ENCODE measurements around the gene PPP1CB. TPM values are rescaled to one million over a fixed set of nuclear protein-coding genes. Genes with fewer than 3 reads are reported as not detected.
"Not testable (repeated sequence)": the region's sequence is repeated elsewhere in the genome, so short reads cannot be mapped to it uniquely, and the experiment has no call there.

PPP1CB gene
- total and polyA plus RNA-seq, 8 donors = 144 to 260 (median 185) TPM

GRCh38 chr2:28737655-28738054 is 14.0 kb upstream of the PPP1CB start:
- DNase-seq (no peak), ATAC-seq (no peak)
- H3K4me1 ChIP-seq = peaks cover 0 to 3% of the 10 kb centered on the region in 2 donors
- no peaks in the 10 kb centered on the region for H3K27me3 ChIP-seq
- H3K27ac ChIP-seq = no peak overlapping the region
- H3K9me3 ChIP-seq = peaks cover 0 to 12% of the 10 kb centered on the region in 2 donors
- H3K36me3 ChIP-seq = no peaks in the 10 kb centered on the region
- H3K4me3 ChIP-seq = no peak overlapping the region
- TF ChIP-seq CTCF (IDR thresholded peaks at IDR 0.05) = no peak
- intact Hi-C loops (cut with DNase I) = no loop called here

GRCh38 chr2:28742619-28743018 is 9.0 kb upstream of the PPP1CB start:
- H3K4me1 ChIP-seq; ATAC-seq; H3K27me3 ChIP-seq; H3K4me3 ChIP-seq; intact Hi-C loops (cut with DNase I); H3K36me3 ChIP-seq; DNase-seq; H3K9me3 ChIP-seq; H3K27ac ChIP-seq: not testable (repeated sequence)

GRCh38 chr2:28745225-28745624 is 6.4 kb upstream of the PPP1CB start:
- Histone ChIP-seq H3K9me3 (no peaks in the 10 kb centered on the region), H3K4me3 (no peak overlapping the region), H3K27ac (no peak overlapping the region), H3K4me1 (peaks cover 0 to 10% of the 10 kb centered on the region in 2 donors), H3K27me3 (no peaks in the 10 kb centered on the region), H3K36me3 (no peaks in the 10 kb centered on the region)
- intact Hi-C loops (cut with DNase I) = no loop called here
- TF ChIP-seq CTCF (IDR thresholded peaks at IDR 0.05) = no peak
- DNase-seq = no peak
- ATAC-seq = no peak

- no peak for DNase-seq
- intact Hi-C loops (cut with DNase I) = no loop called here
- no peaks in the 10 kb centered on the region for H3K27me3 ChIP-seq
- H3K4me1 ChIP-seq = peaks cover 0 to 17% of the 10 kb centered on the region in 2 donors
- H3K4me3 ChIP-seq = no peak overlapping the region
- no peaks in the 10 kb centered on the region for H3K9me3 ChIP-seq
- H3K36me3 ChIP-seq = no peaks in the 10 kb centered on the region
- no peak for TF ChIP-seq CTCF (IDR thresholded peaks at IDR 0.05)
- H3K27ac ChIP-seq = no peak overlapping the region
- ATAC-seq = no peak
Observed at GRCh38 chr2:28745876-28746275, 5.8 kb upstream of the PPP1CB start.

- no peak overlapping the region for H3K27ac ChIP-seq
- intact Hi-C loops (cut with DNase I) = no loop called here
- no peaks in the 10 kb centered on the region for H3K36me3 ChIP-seq
- no peak for ATAC-seq
- peaks cover 0 to 18% of the 10 kb centered on the region in 2 donors for H3K4me1 ChIP-seq
- TF ChIP-seq CTCF (IDR thresholded peaks at IDR 0.05) = no peak
- H3K9me3 ChIP-seq = no peaks in the 10 kb centered on the region
- DNase-seq = no peak
- H3K27me3 ChIP-seq = no peaks in the 10 kb centered on the region
- no peak overlapping the region for H3K4me3 ChIP-seq
Observed at GRCh38 chr2:28746429-28747111, 5.1 kb upstream of the PPP1CB start.

GRCh38 chr2:28747714-28748113 is 3.9 kb upstream of the PPP1CB start:
- no peak for TF ChIP-seq CTCF (IDR thresholded peaks at IDR 0.05)
- Histone ChIP-seq H3K27ac (no peak overlapping the region), H3K4me1 (peaks cover 0 to 18% of the 10 kb centered on the region in 2 donors), H3K9me3 (no peaks in the 10 kb centered on the region), H3K36me3 (no peaks in the 10 kb centered on the region), H3K27me3 (no peaks in the 10 kb centered on the region), H3K4me3 (no peak overlapping the region)
- intact Hi-C loops (cut with DNase I) = no loop called here
- ATAC-seq (no peak), DNase-seq (no peak)

Measured in left lung (tissue), 10 donors.